NCI-H2196 treated with DMSO at 0.1 percent for 48 hours (cell line): Measurements from ENCODE around the gene EHD1.
A peak's percentile ranks its signal among the peaks of the same experiment; 100 is the strongest.

Experiments
- DNase-seq: peaks from one replicate; lab custom pipeline; 2025; ENCODE audit not compliant: unreplicated experiment; lab: John Stamatoyannopoulos, UW

EHD1 gene

DNA sequence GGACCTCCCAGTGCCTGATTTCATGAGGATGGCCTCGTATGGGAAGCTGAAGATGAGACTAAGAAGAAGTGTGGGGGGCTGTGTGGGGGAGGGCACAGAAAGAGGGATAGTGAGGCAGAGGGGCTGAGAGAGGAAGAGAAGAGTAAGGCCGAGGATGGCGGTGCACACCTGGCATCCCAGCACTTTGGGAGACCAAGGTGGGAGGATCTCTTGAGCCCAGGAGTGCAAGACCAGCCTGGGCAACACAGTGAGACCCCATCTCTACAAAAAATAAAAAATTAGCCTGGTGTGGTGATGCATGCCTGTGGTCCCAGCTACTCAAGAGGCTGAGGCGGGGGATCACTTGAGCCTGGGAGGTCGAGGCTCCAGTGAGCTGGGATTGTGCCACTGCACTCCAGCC lies 13.5 kb upstream of the EHD1 start:
- no peak for DNase-seq

DNA sequence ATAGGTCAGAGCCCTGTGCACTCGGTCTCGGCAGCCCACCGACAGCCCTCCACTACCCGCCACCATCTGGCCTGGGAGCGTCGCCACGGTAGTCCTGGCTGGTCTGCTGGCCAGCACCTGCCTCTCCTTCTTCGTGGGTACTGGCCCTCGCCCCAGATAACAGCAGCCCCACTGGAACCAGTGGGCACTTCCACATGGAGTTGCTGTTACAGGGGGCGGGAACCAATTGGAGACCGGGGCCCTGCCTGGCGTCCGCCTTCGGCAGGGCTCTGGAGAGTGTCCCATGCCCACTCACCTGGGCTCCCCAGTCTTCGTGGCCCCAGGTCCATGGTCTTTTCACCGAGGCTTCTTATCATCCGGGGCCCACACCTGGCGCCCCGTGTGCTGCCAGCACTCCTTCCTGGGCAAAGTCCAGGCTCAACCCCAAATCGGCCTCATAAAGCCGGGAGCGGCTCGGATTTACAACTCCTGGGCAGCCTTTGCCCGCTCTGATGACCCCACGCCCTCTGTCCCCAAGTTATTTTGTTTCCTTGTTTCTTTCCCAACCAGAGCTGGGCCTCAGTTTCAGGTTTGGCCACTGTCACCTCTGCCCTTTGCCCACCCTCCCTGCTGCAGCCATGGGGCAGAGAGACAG lies 12.9 kb upstream of the EHD1 start:
- no peak for DNase-seq

DNA sequence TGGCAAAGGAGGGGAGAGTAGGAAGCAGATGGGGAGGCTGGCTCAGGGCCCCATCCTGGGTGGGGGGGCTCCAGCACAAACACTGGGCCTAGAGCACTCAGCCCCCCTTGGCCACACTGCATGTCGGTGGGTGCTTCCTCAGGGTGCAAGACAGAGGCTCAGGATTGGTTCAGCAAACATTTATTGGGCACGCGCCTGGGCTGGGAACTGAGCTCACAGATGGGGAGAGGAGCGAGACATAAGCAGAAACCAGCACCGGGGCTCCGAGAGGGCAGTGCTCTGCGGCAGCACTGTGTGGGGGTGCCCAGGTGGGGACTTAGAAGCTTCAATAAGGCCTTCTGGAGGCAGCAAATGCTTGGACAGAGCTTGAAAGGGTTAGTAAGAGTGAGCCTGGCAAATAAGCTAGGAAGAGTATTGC lies 12.1 kb upstream of the EHD1 start:
- DNase-seq: no peak

DNA sequence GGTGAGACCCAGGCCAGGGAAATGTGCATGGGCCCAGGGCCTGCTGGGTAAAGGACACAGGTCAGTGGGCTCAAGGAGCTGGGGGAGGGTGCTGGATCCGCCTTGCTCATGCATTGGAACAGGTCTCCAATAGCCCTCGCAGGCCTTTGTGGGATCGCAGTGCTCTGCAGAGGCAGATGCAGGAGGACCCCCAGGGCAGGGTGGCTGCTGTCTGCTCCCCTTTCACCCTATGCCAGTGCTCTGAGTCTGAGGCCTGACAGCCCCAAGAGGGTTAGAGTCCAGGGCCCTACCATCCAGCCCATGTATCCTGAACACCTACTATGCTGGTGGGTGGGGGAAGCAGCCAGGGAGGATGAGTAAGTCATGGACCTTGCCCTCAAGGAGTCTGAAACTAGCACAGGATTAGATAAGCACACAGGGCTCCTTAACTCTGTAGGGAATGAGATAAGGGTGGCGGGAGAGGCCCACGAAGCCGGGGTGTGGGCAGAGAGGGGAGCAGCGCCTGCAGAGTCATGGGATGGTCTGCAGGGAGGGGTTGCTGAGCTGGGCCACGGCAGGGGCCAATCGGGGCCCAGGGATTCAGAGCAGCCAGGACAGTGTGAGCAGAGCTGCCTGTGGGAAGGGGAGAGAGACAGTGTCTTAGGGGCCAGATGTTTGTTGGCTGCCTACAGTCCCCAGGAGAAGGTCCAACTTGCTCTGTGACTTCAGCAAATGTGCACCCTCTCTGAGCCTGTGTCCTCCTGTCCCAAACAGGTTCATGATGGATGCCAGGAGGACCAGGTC lies 10.5 kb upstream of the EHD1 start:
- DNase-seq: no peak

DNA sequence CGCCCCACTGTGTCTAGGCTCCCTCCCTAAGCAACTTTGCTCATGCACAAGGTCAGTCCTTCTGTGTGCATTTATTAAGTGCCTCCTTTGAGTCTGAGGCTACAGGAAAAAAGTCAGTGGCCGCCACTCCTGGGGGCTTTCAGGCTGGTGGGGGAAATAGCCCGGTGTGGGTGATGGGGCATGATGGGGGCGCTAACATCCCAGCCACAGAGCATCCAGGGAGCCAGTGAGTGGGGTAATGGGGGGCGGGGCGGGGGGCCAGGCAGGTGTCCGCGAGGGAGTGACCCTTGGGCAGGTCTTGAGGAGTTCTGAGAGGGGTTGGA lies 9.9 kb upstream of the EHD1 start:
- DNase-seq: no peak

DNA sequence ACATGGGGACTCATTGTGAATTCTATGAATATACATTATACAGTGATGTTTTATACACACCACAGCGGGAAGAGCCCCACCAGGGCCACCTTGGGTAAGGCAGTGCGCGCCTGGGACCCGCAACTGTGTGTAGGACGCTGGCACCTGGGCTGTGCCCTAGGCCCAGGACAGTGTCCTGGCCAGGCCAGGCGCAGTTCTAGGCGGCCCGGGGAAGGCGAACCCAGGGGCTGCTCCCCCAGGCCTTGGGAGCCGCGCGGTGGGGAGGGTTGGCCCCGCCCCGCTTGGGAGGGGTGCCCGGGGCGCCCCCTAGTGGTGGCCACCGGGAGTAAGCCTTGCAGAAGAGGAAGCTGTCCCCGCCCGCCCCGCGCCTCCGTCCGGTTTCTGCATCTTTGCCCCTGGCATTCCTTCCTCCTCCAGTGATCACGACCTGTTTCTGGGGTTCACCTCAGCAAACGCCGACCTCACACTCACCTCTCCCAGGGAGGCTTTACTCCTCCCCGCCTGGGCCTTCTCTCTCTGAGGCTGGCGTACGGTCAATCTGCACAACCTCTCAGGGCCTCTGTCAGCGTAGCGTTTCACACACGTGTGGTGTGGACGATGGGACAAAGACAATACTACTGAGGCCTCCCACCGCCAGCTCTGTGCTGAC lies 9.5 kb upstream of the EHD1 start:
- peak; percentile 49 for DNase-seq

DNA sequence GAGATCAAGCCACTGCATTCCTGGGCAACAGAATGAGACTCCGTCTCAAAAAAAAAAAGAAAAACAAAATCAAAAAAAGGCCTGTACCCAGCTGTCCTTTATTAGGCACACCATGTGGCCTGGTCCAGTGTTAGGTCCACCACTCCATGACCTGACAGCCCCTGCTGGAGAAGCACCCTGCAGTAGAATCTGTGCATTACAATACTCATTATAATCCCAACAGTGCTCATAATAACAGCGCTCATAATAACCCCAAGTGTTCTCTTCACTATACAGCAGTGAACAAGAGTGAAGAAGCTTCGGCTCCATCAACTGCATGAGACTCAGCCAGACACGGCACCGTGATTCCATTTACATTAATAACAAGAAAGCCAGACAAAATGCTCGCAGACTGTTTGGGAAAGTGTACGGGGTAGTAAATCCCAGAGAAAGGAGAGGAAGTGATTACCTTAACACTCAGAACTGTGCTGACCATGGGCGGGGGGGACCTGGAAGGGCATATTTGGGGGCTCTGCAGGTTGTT lies 8.9 kb upstream of the EHD1 start:
- DNase-seq: no peak

DNA sequence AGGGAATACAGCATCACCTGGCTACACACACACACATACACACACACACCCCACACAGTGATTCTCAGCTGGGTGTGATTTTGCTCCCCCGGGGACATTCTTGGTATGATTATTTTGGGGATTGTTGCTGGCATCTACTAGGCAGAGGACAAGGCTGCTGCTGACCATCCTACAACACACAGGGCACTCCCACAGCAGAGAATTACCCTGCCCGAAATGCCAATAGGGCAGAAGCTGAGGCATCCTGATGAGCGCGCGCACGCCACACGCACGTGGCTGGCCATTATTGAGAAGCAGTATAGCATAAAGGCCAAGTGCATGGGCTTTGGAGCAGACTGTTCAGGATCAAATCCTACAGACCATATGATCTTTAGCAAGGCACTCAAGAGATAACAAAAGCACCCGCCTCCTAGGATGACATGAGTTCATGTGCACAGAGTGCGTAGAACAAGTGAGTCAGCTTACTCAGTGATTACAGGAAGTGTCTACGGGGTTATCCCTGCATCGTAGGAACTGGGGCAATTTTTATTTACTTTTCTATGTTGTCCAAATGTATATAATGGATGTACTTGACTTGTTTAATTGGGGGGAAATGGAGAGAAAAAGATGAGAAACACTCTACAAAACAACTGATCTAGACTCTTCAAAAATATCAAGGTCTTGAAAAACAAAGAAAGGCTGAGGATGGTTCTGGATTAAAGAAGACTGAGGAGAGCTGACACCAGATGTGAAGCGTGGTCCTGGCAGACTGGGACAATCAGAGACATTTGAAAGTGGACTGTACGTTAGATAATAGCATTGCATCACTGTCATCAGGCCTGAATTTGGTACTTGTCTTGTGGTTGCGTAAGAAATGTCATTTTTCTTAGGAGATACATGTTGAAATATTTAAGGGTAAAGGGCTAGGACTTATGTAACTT lies 7.2 kb upstream of the EHD1 start:
- no peak for DNase-seq

DNA sequence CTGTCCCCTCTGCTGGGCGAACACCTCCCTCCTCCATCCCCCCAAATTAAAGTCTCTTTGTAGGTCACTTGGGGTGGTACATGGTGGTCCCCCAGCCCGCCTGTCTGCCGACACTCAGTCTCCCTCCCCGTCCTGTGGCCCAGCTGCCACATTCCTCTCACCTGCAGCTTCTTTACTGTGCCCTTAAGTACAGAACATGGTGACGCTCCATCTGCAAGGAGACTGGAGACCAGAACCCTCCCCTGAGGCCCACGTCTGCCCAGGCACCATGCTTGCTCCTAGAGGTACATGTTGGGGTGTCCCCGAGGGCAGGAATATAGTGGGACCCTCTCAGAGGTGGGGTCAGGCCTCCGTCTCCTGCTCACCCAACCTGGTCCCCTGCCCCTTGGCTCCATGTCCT lies 5.6 kb upstream of the EHD1 start:
- DNase-seq: no peak

DNA sequence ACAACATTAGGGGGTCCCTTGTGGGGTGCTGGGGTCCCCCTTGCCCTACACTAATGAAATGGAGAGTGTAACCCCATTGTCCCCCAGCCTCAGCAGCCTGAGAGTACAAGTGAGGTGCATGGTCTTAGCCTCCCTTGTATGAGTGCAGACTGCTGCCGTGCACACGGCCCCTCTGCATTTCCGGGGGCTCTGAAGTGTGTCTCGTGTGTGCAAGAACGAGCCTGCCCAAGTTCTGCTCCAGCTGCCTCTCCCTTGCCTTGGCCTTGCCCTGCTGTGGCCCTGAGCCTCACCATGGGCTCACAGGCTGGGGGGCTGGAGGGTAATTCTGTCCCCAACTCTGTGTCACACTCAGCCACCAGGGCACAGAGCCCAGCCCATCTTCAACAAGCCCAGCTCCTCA lies 5.2 kb upstream of the EHD1 start:
- DNase-seq: no peak

DNA sequence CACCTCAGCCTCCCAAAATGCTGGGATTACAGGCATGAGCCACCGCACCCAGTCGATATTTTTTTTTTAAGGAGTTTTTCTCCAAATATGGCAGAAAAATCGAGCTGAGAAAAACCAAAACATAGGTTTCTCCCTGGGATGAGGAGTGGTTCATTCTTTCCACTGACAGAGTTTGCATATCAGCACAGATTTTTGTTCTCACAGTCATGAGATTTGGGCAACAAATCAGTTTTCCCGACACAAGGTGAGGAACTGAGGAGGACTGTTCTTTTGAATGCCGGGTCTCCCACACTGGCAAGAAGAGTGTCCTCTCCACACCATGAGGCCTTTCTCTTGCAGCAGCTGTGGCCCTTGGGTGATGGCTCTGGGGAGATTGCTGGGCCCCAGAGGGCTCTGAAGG lies 3.8 kb upstream of the EHD1 start:
- no peak for DNase-seq

DNA sequence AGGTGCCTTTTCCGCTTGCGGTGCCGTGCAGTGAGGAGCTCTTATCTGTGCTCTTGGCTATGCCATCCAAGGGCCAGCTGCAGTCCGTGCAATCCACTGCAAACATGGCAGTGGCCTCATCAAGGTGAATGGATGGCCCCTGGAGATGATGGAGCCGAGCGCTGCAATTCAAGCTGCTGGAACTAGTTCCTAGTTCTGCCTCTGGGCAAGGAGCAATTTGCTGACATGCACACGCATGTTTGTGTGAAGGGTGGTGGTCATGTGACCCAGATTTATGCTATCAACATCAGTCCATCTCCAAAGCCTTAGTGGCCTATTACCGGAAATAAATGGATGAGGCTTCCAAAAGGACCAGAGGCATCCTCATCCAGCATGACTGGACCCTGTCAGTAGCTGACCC lies 3.1 kb upstream of the EHD1 start:
- no peak for DNase-seq

DNA sequence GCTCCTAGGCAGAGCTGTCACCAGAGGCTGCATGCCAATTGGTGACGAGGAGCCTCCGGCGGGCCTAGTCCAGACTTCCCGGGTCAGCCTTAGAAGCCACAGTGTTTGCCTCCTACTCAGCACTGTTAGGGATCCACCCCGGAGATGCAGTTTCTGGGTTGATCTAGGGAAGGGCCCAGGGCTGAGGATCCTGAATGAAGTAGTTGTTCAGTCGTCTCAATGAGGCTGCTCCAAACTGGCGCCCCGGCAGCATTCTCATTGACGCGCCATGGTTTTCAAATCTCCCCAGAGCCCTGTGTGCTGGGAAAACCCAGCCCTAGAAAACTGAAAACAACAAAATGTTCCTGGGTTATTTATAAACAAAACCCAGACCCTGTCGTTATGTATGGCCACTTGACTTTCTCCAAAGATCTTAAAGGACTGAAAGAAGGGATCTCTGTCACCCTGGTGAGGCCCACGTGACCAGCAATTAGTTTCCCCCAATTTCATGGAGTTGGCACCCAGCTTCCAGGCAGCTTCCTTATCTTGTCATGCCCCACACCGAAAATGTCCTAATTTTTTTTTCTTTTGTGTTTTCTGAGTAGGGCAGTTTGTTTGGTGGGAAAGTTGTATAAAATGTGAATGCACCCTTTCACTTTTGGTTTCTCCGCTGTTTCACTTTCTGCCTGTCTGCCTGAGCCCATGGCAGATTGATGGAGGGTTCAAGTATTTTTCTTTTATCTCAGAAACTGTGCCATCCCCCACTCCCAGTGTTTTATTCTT lies 2.0 kb upstream of the EHD1 start:
- no peak for DNase-seq

DNA sequence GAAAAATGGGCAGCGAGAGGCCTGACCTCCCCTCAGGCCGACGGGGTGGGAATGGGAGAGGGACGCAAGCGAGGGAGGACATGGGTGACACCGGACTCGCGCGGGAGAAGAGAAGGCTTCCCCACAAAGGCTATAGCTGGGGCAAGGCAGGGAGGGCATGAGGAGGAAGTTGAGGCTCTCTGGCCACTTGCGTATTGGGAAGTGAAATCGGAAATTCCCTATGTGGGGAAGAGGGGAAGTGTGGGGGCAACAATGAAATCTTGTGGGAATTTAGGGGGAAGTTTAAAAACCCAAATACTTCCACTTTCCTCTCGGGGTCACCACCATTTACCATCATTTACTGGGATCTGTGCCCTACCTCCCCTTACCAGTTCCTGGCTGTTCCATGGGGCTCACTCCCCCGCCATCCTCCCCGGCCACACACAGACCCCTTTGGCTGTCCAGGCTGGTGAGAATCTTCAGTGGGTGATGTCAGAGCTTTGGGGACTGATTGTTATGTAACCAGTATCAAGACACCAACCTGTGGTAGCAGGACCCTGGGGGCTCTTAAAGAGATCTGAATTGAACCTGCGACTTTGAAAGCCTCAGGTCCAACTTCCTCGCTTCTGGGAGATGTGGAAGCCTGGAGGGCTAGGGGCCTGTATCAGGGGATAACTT lies 951 bp upstream of the EHD1 start:
- DNase-seq: no peak

DNA sequence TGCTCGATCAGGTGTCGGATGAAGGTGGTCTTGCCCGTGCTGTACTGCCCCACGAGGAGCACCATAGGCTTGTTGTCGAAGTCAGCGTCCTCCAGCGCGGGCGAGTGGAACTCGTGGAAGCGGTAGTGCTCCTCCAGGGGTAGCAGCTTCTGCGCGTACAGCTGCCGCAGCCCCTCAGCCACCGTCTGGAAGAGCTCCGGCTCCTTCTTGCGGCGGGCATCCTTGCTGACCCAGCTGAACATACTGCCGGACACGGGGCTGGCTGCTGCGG lies 263 bp downstream of the EHD1 start:
- DNase-seq: no peak

DNA sequence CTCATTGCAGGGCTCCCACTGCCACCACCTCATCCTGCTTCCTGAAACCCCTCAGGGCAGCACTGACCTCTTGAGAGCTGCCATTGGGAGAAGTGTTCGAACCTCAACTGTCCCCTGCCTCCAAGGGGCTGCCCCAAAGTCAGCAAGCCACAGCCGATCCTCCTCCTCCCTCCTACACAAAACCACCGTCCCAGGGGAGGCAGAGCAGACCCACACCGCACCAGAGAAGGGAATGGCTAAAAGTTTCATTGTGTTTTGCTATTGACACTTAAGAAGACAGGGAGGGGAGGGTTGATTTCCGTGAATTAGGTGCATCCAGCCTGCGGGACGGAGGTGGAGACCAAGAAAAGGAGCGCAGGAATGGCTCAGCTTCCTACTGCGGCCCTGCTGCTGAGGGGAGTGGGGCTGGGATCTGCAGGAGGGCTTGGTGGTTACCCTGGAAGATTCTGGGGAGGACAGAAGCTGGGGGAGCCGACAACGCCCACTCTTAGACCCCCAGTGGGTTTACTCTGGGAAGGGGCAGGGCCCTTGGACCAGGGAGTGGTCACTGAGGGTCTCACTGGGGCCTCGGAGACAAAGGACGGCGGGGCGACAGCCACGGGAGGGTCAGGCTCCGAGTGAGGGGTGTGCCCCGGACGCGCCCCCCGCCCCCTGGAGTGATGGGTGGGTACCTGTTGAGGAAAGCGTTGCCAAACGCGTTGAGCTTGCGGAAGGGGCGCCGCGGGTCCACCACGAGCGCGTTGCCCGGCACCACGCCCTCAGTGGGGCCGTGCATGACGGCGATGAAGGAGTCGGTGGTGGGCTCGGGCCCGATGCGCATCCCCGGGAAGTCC lies 815 bp downstream of the EHD1 start:
- no peak for DNase-seq

DNA sequence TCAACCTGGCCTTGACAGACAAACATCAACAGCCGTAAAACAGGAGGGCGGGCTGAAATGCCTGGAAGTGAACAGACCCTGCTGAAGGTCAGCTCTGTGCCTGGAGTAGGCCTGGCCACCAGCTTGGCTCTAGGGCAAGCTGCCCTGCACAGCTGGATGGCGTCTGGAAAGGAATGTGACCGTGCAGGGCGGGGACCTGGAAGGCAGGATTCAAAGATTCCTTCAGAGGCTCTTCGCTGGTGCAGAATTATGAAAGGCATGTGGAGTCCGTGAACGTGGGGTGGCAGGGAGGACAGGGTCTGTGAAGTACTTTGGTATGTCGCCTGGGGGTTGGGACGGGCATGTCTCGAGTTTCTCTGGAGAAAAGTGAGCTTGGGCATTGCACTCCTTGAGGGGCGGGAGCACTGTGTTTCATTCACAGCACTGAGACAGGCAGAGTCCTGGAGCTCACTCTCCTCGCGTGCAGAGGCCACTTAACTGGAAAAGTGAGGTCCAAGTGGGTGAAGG lies 1.5 kb downstream of the EHD1 start:
- no peak for DNase-seq

DNA sequence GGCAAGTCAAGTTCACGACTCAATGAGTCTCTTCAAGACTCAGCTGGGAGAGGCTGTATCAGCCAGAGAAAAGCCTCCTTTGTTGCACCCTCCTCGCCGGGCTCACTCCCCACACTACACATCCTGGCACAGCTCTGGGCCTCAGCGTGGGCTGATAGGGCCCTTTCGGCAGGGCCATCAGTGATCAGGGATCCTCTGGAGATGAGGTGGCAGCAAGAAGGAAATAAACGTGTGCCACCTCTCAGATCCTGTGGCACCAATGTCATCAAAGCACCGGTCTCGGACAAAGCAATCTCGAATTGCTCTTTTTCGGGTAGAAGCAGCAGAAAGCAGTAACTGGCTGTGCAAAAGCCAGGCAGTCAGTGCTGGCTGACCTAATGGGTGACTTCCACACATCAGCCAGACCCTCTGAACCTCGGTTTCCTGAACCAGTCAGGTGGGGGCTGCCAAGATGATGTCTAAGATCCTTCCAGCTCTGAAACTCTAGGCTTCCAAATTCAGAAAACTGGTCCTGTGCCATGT lies 2.1 kb downstream of the EHD1 start:
- DNase-seq: no peak
